Endothelial cell of umbilical vein (primary cell): ENCODE results near the gene DDX49. TPM values are rescaled to one million over a fixed set of nuclear protein-coding genes. Genes with fewer than 3 reads are reported as not detected.

Experiments used
- BruUV-seq: library from RNA; stranded (reverse); fragments of 400-500 nt; replicated peaks from 2 replicates; lab custom pipeline; 2021; lab: Mats Ljungman, UMichigan
- CTCF ChIA-PET: fragments of 300-600, 350-600 bp; sonication (Branson Sonifier 250); formaldehyde crosslinking; loops from one replicate; lab custom pipeline; 2021; ENCODE audit warnings: antibody characterized with exemption, inconsistent platforms; lab: Charles Lee
- POLR2A ChIA-PET: fragments of 300-600, 350-600 bp; sonication (Branson Sonifier 250); formaldehyde crosslinking; loops from one replicate; lab custom pipeline; 2021; ENCODE audit warnings: antibody characterized with exemption, inconsistent platforms; lab: Charles Lee
- DNase-seq: peaks from one replicate; pipeline ENCODE4 v3.0.0-alpha.2; 2011; ENCODE audit warnings: low read depth, low spot score
- FAIRE-seq: peaks from 2 replicates; lab custom pipeline; 2011; peaks lifted over from hg19 to GRCh38; lab: Jason Lieb, UNC
- H2AFZ ChIP-seq: 2 replicates; pipeline ENCODE4 v1.6.0; 2012; ENCODE audit warnings: low read depth, low read length, control low read depth, inconsistent platforms
- H3K27ac ChIP-seq: 2 replicates; pipeline ENCODE4 v1.5.1; 2011; ENCODE audit warnings: low read depth, mild to moderate bottlenecking, control low read depth, low read length, moderate library complexity; ENCODE audit not compliant: insufficient read depth
- H3K27me3 ChIP-seq, 2 experiments: 2 replicates each; pipeline versions ENCODE4 v1.6.0 to v1.6.1; 2011; ENCODE audit warnings: low read length in 2 of 2, mixed read lengths in 1 of 2; ENCODE audit not compliant: control insufficient read depth in 2 of 2, insufficient read depth in 2 of 2
- H3K36me3 ChIP-seq, 2 experiments: 2 replicates in 1 of 2; 3 replicates in 1 of 2; pipeline ENCODE4 v1.5.1; 2011; ENCODE audit warnings: low read length in 2 of 2, mild to moderate bottlenecking in 1 of 2, moderate library complexity in 1 of 2; ENCODE audit not compliant: control insufficient read depth in 2 of 2, insufficient read depth in 2 of 2; ENCODE audit errors: extremely low read depth in 1 of 2
- H3K4me1 ChIP-seq: 3 replicates; pipeline ENCODE4 v1.5.1; 2011; ENCODE audit warnings: mild to moderate bottlenecking, low read length; ENCODE audit not compliant: control insufficient read depth, insufficient read depth; ENCODE audit errors: extremely low read depth
- H3K4me2 ChIP-seq: 2 replicates; pipeline ENCODE4 v1.6.1; 2011; ENCODE audit warnings: low read length, control low read depth, mixed read lengths; ENCODE audit not compliant: insufficient read depth
- H3K4me3 ChIP-seq, 3 experiments: fragments of 200-600 bp in 1 of 3; sonication (generic), shearing (Covaris generic) in 1 of 3; replicated peaks in 1 of 3; 2 replicates each; pipeline ENCODE4 v1.5.1; 2011 to 2016; ENCODE audit warnings: control low read depth in 3 of 3, low read length in 3 of 3, mild to moderate bottlenecking in 2 of 3, inconsistent platforms in 1 of 3, low read depth in 1 of 3, moderate library complexity in 1 of 3; ENCODE audit not compliant: insufficient read depth in 1 of 3
- H3K79me2 ChIP-seq: 2 replicates; pipeline ENCODE4 v1.6.0; 2012; ENCODE audit warnings: low read length, inconsistent platforms; ENCODE audit not compliant: control insufficient read depth, insufficient read depth
- H3K9ac ChIP-seq: replicated peaks from 2 replicates; pipeline ENCODE3; 2011; ENCODE audit warnings: low read length, control low read depth; ENCODE audit not compliant: insufficient read depth; ENCODE audit errors: extremely low read depth
- H3K9me1 ChIP-seq: replicated peaks from 3 replicates; pipeline ENCODE4 v1.6.0; 2011; ENCODE audit warnings: mild to moderate bottlenecking, low read length; ENCODE audit not compliant: control insufficient read depth, insufficient read depth; ENCODE audit errors: extremely low read depth
- H3K9me3 ChIP-seq: replicated peaks from 2 replicates; pipeline ENCODE4 v1.5.1; 2012; ENCODE audit warnings: low read length, inconsistent platforms; ENCODE audit not compliant: control insufficient read depth, insufficient read depth
- H4K20me1 ChIP-seq: replicated peaks from 2 replicates; pipeline ENCODE3; 2011; ENCODE audit warnings: mild to moderate bottlenecking, low read length; ENCODE audit not compliant: control insufficient read depth, insufficient read depth; ENCODE audit errors: extremely low read depth
- EZH2 ChIP-seq: IDR thresholded peaks from 2 replicates; pipeline ENCODE4 v1.6.1; 2012; ENCODE audit warnings: borderline replicate concordance, low read depth, mild to moderate bottlenecking, moderate library complexity, low read length, inconsistent platforms; ENCODE audit not compliant: severe bottlenecking
- FOS ChIP-seq: IDR thresholded peaks from 2 replicates; pipeline ENCODE4 v1.6.1; 2011; ENCODE audit warnings: mild to moderate bottlenecking, low read length, moderate library complexity, borderline replicate concordance; ENCODE audit not compliant: insufficient read depth
- GATA2 ChIP-seq: IDR thresholded peaks from 2 replicates; pipeline ENCODE4 v1.7.0; 2011; ENCODE audit warnings: low read depth, mild to moderate bottlenecking, moderate library complexity, mixed read lengths, low read length; ENCODE audit not compliant: insufficient read length, insufficient read depth
- JUN ChIP-seq: IDR thresholded peaks from 2 replicates; pipeline ENCODE4 v1.6.1; 2011; ENCODE audit warnings: borderline replicate concordance, low read depth; ENCODE audit not compliant: insufficient read length, insufficient read depth
- MYC ChIP-seq: IDR thresholded peaks from one replicate; pipeline ENCODE4 v1.6.1; 2011; ENCODE audit warnings: mild to moderate bottlenecking, low read depth, low read length
- POLR2A ChIP-seq: IDR thresholded peaks from 2 replicates; pipeline ENCODE4 v1.6.1; 2012; ENCODE audit warnings: low read depth, mild to moderate bottlenecking, control low read depth, low read length
- POLR2AphosphoS5 ChIP-seq: IDR thresholded peaks from 2 replicates; pipeline ENCODE4 v1.6.1; 2012; ENCODE audit warnings: low read depth, mild to moderate bottlenecking, control low read depth, low read length, moderate library complexity; ENCODE audit not compliant: insufficient read depth
- dilution Hi-C: fragments of 300-500 bp; cut with MboI; formaldehyde crosslinking; loops from one replicate; pipeline ENCODE4 v1.15.0; 2019; ENCODE audit warnings: low sequenced_read_pairs; ENCODE audit not compliant: extremely low pct_ligation_motif_present
- intact Hi-C: fragments of 100-400 bp; cut with micrococcal nuclease; formaldehyde crosslinking; loops from one replicate; pipeline ENCODE4 v1.10.0; 2022
- polyA plus RNA-seq, 4 experiments: library from polyadenylated mRNA; depleted of rRNA in 3 of 4; stranded (reverse) in 3 of 4; unstranded in 1 of 4; fragments of >200 nt; gene quantifications; 2 replicates each; pipeline versions ENCODE4 v1.2.1 to v1.2.3, GENCODE V29; 2011 to 2012; ENCODE audit warnings: missing spikeins in 1 of 4
- total RNA-seq: library from RNA; stranded (reverse); gene quantifications from 2 replicates; pipeline ENCODE4 v1.2.3, GENCODE V29; 2021
- TF ChIP-seq, protein P1 (sequence below), 2 donors: IDR thresholded peaks; 1 replicate in 1 of 2; 2 replicates in 1 of 2; pipeline ENCODE4 v1.5.1; 2011; ENCODE audit warnings: low read length in 2 of 2, mild to moderate bottlenecking in 2 of 2, moderate library complexity in 2 of 2, control low read depth in 1 of 2, inconsistent platforms in 1 of 2, low read depth in 1 of 2; ENCODE audit not compliant: insufficient read depth in 1 of 2; ENCODE audit errors: extremely low read depth in 1 of 2
- TF ChIP-seq, protein P2 (sequence below): IDR thresholded peaks from 2 replicates; pipeline ENCODE4 v1.6.1; 2011; ENCODE audit not compliant: insufficient read depth, insufficient read length

Gene DDX49
- total and polyA plus RNA-seq, 2 donors (not counting 3 experiments of a cell fraction or from before 2014, with no cell fraction given): 51.9 to 60.1 TPM

DNA sequence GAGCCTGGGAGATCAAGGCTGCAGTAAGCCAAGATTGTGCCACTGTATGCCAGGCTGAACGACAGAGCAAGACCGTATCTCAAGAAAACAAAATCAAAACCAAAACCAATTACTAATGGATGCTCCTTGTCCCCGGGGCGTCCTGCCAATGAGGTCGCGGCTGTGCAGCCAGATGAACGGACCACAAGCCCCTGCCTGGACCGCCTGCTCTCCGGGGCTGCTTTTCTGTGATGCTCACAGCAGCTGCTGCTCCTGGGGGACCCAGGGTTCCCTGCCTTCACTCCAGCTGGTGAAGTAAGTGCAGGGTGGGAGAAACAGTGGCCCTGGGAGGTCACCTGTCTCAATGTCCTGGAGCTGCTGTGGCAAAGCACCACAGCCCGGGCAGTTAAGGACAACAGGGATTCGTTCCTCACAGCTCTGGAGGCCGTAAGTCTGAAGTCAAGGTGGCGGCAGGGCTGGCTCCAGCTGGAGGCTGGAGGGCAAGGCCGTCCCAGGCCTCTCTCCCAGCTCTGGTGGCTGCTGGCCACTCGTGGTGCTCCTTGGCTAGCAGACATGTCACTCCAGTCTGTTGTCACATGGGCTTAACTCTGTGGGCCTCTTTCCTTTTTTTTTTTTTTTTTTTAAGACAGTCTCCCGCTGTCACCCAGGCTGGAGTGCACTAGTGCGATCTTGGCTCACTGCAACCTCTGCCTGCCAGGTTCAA lies 10.4 kb upstream of the DDX49 start:
- no peaks in the 10 kb centered on the region for H3K4me1 ChIP-seq
- H4K20me1 ChIP-seq: no peaks in the 10 kb centered on the region
- BruUV-seq: no TSS peak
- no peak overlapping the region for H3K4me2 ChIP-seq
- DNase-seq (no peak), FAIRE-seq (no peak)
- POLR2A ChIA-PET: interaction anchor here (0.6 kb wide), 1 partner anchor 33 kb away, joined by 4 read pairs; no protein-coding TSS in a partner anchor
- dilution Hi-C loops: no loop called here
- no peaks in the 10 kb centered on the region for H3K9me3 ChIP-seq
- no peak overlapping the region for H2AFZ ChIP-seq
- intact Hi-C loops: no loop called here
- peaks cover 6 to 51% of the 10 kb centered on the region in 2 experiments for H3K36me3 ChIP-seq
- H3K4me3 ChIP-seq: no peak overlapping the region
- H3K9me1 ChIP-seq: no peaks in the 10 kb centered on the region
- no peaks in the 10 kb centered on the region for H3K27me3 ChIP-seq
- TF ChIP-seq POLR2A: no peak
- no peak for TF ChIP-seq JUN
- TF ChIP-seq EZH2: no peak
- no peak for TF ChIP-seq FOS
- TF ChIP-seq, protein P1, sequence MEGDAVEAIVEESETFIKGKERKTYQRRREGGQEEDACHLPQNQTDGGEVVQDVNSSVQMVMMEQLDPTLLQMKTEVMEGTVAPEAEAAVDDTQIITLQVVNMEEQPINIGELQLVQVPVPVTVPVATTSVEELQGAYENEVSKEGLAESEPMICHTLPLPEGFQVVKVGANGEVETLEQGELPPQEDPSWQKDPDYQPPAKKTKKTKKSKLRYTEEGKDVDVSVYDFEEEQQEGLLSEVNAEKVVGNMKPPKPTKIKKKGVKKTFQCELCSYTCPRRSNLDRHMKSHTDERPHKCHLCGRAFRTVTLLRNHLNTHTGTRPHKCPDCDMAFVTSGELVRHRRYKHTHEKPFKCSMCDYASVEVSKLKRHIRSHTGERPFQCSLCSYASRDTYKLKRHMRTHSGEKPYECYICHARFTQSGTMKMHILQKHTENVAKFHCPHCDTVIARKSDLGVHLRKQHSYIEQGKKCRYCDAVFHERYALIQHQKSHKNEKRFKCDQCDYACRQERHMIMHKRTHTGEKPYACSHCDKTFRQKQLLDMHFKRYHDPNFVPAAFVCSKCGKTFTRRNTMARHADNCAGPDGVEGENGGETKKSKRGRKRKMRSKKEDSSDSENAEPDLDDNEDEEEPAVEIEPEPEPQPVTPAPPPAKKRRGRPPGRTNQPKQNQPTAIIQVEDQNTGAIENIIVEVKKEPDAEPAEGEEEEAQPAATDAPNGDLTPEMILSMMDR (IDR thresholded peaks at IDR 0.05; ENCODE audit: extremely low read depth in 1 of 2, insufficient read depth in 1 of 2, low read depth in 1 of 2, low read length in 2 of 2): no peak
- TF ChIP-seq GATA2: no peak
- TF ChIP-seq, protein P2, sequence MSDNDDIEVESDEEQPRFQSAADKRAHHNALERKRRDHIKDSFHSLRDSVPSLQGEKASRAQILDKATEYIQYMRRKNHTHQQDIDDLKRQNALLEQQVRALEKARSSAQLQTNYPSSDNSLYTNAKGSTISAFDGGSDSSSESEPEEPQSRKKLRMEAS: no peak
- TF ChIP-seq MYC: no peak
- TF ChIP-seq POLR2AphosphoS5: no peak
- CTCF ChIA-PET: no interaction called here
- peaks cover 10% of the 10 kb centered on the region for H3K79me2 ChIP-seq
- H3K9ac ChIP-seq: no peak overlapping the region
- no peak overlapping the region for H3K27ac ChIP-seq
